IPS-NIHi11 (cell line): Measurements from ENCODE around the gene TMEM95.

Experiments used
- DNase-seq: peaks from one replicate; pipeline ENCODE4 v3.0.0; 2012; ENCODE audit warnings: mixed read lengths, low spot score

Gene TMEM95

GRCh38 chr17:7404737-7405349 lies 49.9 kb downstream of the TMEM95 start:
- peak; percentile 75 for DNase-seq

- DNase-seq: peak; percentile 60
These were observed 50.6 kb downstream of the TMEM95 start for GRCh38 chr17:7405350-7406234.

- no peak for DNase-seq
These were observed 51.4 kb downstream of the TMEM95 start for GRCh38 chr17:7406235-7406825.
